H9 (cell line): Measurements from ENCODE around the gene HAUS8. TPM values are rescaled to one million over a fixed set of nuclear protein-coding genes. Genes with fewer than 3 reads are reported as not detected.
A peak's percentile ranks its signal among the peaks of the same experiment; 100 is the strongest.

Experiments used
- DNase-seq: peaks from one replicate; pipeline ENCODE4 v3.0.0-alpha.2; 2017
- H2AFZ ChIP-seq: one replicate; pipeline ENCODE4 v1.6.1; 2013; ENCODE audit warnings: mild to moderate bottlenecking, low read length, control low read depth, moderate library complexity
- H2AK5ac ChIP-seq: 2 replicates; pipeline ENCODE4 v1.6.1; 2013; ENCODE audit warnings: low read length, control low read depth, mixed read lengths; ENCODE audit not compliant: insufficient read length
- H2BK120ac ChIP-seq: one replicate; pipeline ENCODE4 v1.6.1; 2013; ENCODE audit warnings: low read depth, mild to moderate bottlenecking, low read length, control low read depth, inconsistent platforms; ENCODE audit not compliant: poor library complexity, severe bottlenecking
- H2BK12ac ChIP-seq: 2 replicates; pipeline ENCODE4 v1.6.1; 2013; ENCODE audit warnings: low read length, control low read depth, mixed read lengths, low read depth; ENCODE audit not compliant: insufficient read length
- H2BK15ac ChIP-seq: 2 replicates; pipeline ENCODE4 v1.6.1; 2013; ENCODE audit warnings: low read depth, low read length, control low read depth
- H2BK20ac ChIP-seq: one replicate; pipeline ENCODE4 v1.6.1; 2013; ENCODE audit warnings: low read depth, mild to moderate bottlenecking, low read length, control low read depth, inconsistent platforms; ENCODE audit not compliant: poor library complexity, severe bottlenecking
- H2BK5ac ChIP-seq: 2 replicates; pipeline ENCODE4 v1.6.1; 2013; ENCODE audit warnings: low read length, control low read depth, mixed read lengths; ENCODE audit not compliant: insufficient read length
- H3K14ac ChIP-seq: 2 replicates; pipeline ENCODE4 v1.6.1; 2013; ENCODE audit warnings: low read length, control low read depth; ENCODE audit not compliant: insufficient read depth
- H3K18ac ChIP-seq: 2 replicates; pipeline ENCODE4 v1.6.1; 2013; ENCODE audit warnings: low read depth, mild to moderate bottlenecking, mixed read lengths, low read length, control low read depth; ENCODE audit not compliant: insufficient read length
- H3K23ac ChIP-seq: 2 replicates; pipeline ENCODE4 v1.6.1; 2013; ENCODE audit warnings: low read length, control low read depth, mixed read lengths, low read depth; ENCODE audit not compliant: insufficient read length
- H3K23me2 ChIP-seq: 2 replicates; pipeline ENCODE4 v1.6.1; 2013; ENCODE audit warnings: low read depth, mild to moderate bottlenecking, mixed read lengths, low read length, control low read depth; ENCODE audit not compliant: insufficient read length, poor library complexity, severe bottlenecking
- H3K27ac ChIP-seq: 2 replicates; pipeline ENCODE4 v1.5.1; 2013; ENCODE audit warnings: low read length, control low read depth, mixed read lengths, low read depth; ENCODE audit not compliant: insufficient read length
- H3K27me3 ChIP-seq: 2 replicates; pipeline ENCODE4 v1.6.1; 2013; ENCODE audit warnings: low read length, control low read depth, inconsistent platforms; ENCODE audit not compliant: insufficient read depth
- H3K4ac ChIP-seq: 2 replicates; pipeline ENCODE4 v1.6.1; 2013; ENCODE audit warnings: low read depth, mild to moderate bottlenecking, control low read depth, inconsistent platforms, low read length, moderate library complexity
- H3K4me1 ChIP-seq: 2 replicates; pipeline ENCODE4 v1.6.1; 2013; ENCODE audit warnings: low read length, control low read depth, inconsistent platforms; ENCODE audit not compliant: insufficient read depth
- H3K4me2 ChIP-seq: 2 replicates; pipeline ENCODE4 v1.6.1; 2013; ENCODE audit warnings: low read length, control low read depth, mixed read lengths; ENCODE audit not compliant: insufficient read length, insufficient read depth
- H3K56ac ChIP-seq: 2 replicates; pipeline ENCODE4 v1.6.1; 2013; ENCODE audit warnings: low read depth, mild to moderate bottlenecking, mixed read lengths, low read length, control low read depth; ENCODE audit not compliant: insufficient read length
- H3K79me1 ChIP-seq: 2 replicates; pipeline ENCODE4 v1.6.1; 2013; ENCODE audit warnings: low read depth, mild to moderate bottlenecking, moderate library complexity, low read length, control low read depth, inconsistent platforms; ENCODE audit not compliant: insufficient read depth, poor library complexity, severe bottlenecking
- H3K79me2 ChIP-seq: 2 replicates; pipeline ENCODE4 v1.6.1; 2013; ENCODE audit warnings: low read length, control low read depth, inconsistent platforms; ENCODE audit not compliant: insufficient read depth
- H3K9ac ChIP-seq: 2 replicates; pipeline ENCODE4 v1.6.1; 2013; ENCODE audit warnings: low read length, control low read depth, mixed read lengths; ENCODE audit not compliant: insufficient read length; ENCODE audit errors: extremely low read depth
- H3K9me3 ChIP-seq: one replicate; pipeline ENCODE4 v1.6.1; 2013; ENCODE audit warnings: low read depth, low read length, inconsistent platforms; ENCODE audit not compliant: control insufficient read depth
- H3T11ph ChIP-seq: one replicate; pipeline ENCODE4 v1.6.1; 2013; ENCODE audit warnings: mild to moderate bottlenecking, low read length, control low read depth, inconsistent platforms
- H4K20me1 ChIP-seq: one replicate; pipeline ENCODE4 v1.6.1; 2013; ENCODE audit not compliant: control insufficient read depth, insufficient read length, insufficient read depth
- H4K5ac ChIP-seq: 2 replicates; pipeline ENCODE4 v1.6.1; 2013; ENCODE audit warnings: low read depth, mild to moderate bottlenecking, mixed read lengths, low read length, control low read depth; ENCODE audit not compliant: insufficient read length
- H4K8ac ChIP-seq: replicated peaks from 2 replicates; pipeline ENCODE4 v1.6.1; 2013; ENCODE audit warnings: low read length, control low read depth, mixed read lengths, low read depth; ENCODE audit not compliant: insufficient read length
- H4K91ac ChIP-seq: 2 replicates; pipeline ENCODE4 v1.6.1; 2013; ENCODE audit warnings: low read depth, mild to moderate bottlenecking, moderate library complexity, mixed read lengths, low read length, control low read depth; ENCODE audit not compliant: insufficient read length
- H3K27ac Mint-ChIP-seq, 3 experiments: 2 replicates in 2 of 3; 3 replicates in 1 of 3; pipeline ENCODE4 v1.8.0; 2020 to 2021; ENCODE audit warnings: mixed read lengths in 3 of 3, mild to moderate bottlenecking in 1 of 3, moderate library complexity in 1 of 3
- H3K27me3 Mint-ChIP-seq: 2 replicates; pipeline ENCODE4 v1.8.0; 2021; ENCODE audit warnings: low read depth, mild to moderate bottlenecking, moderate library complexity, mixed read lengths
- H3K36me3 Mint-ChIP-seq, 3 experiments: 2 replicates in 2 of 3; 3 replicates in 1 of 3; pipeline ENCODE4 v1.8.0; 2020 to 2021; ENCODE audit warnings: low read depth in 3 of 3, mixed read lengths in 3 of 3; ENCODE audit not compliant: insufficient read depth in 1 of 3
- H3K4me1 Mint-ChIP-seq, 2 experiments: 2 replicates each; pipeline ENCODE4 v1.8.0; 2020; ENCODE audit warnings: mixed read lengths in 2 of 2
- H3K4me3 Mint-ChIP-seq, 2 experiments: 2 replicates in 1 of 2; 3 replicates in 1 of 2; pipeline ENCODE4 v1.8.0; 2020 to 2021; ENCODE audit warnings: mild to moderate bottlenecking in 2 of 2, mixed read lengths in 2 of 2, moderate library complexity in 1 of 2
- H3K9me3 Mint-ChIP-seq, 2 experiments: 2 replicates in 1 of 2; 3 replicates in 1 of 2; pipeline ENCODE4 v1.8.0; 2020; ENCODE audit warnings: mild to moderate bottlenecking in 2 of 2, mixed read lengths in 2 of 2, moderate library complexity in 1 of 2
- WGBS: extraction: QIAGEN DNeasy Blood & Tissue Kit; methylation state at CpG from one replicate; pipeline ENCODE4 v1.1.7; 2013; ENCODE audit warnings: missing lambda C conversion rate, low lambda C conversion rate, mixed read lengths; ENCODE audit not compliant: insufficient read length; ENCODE audit errors: extremely low coverage; 5-methylcytosine and 5-hydroxymethylcytosine counted together
- total RNA-seq: library from RNA; stranded (reverse); gene quantifications from 2 replicates; pipeline ENCODE4 v1.2.1, GENCODE V29; 2021
- TF ChIP-seq, protein P1 (sequence below): fragments of 200-600 bp; sonication (generic); conservative IDR thresholded peaks from 3 replicates; pipeline ENCODE4 v1.8.0; 2021; ENCODE audit warnings: antibody characterized with exemption, mild to moderate bottlenecking

The HAUS8 gene
- total RNA-seq, 1 experiment from 2014 or later = 27.8 TPM

DNA sequence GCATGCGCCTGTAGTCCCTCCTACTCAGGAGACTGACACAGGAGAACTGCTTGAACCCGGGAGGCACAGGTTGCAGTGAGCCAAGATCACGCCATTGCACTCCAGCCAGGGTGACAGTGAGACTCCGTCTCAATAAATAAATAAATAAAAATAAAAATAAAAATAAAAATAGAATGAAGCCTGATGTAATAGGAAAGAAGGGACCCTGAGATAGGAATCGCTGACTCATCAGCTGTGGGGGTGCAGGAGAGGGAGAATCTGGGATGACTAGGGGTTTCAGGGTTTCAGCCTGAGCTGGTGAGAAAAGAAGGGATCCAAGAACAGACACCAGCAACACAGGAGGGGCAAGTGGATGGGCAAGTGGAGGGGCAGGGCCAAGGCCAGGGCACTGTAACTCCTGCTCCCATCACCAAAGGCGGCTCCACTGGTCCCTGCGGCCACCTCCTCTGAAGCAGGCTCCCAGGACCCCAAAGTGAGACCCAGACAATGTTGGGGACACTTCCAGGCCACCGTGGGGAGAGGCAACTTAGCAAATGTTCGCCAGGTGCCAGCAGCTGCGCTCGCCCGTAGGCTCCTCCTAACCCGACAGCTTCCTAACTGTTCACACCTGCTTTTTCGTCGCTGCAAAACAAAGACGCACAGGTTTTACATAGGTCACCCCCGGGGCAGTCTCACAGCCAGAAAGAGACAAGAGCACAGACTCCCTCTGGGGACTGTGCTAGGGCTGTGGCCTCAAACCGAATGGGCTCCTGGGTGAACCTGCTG, 1.2 kb downstream of the HAUS8 start:
- no peaks in the 10 kb centered on the region for H3K9me3 ChIP-seq
- H3K14ac ChIP-seq = no peak overlapping the region
- no peak overlapping the region for H3K23ac ChIP-seq
- no CpG with 5 or more reads among the region's 18 CpGs for WGBS
- H3K56ac ChIP-seq = no peak overlapping the region
- peak overlapping the region; percentile 83 for H3K4me2 ChIP-seq
- TF ChIP-seq, protein P1, sequence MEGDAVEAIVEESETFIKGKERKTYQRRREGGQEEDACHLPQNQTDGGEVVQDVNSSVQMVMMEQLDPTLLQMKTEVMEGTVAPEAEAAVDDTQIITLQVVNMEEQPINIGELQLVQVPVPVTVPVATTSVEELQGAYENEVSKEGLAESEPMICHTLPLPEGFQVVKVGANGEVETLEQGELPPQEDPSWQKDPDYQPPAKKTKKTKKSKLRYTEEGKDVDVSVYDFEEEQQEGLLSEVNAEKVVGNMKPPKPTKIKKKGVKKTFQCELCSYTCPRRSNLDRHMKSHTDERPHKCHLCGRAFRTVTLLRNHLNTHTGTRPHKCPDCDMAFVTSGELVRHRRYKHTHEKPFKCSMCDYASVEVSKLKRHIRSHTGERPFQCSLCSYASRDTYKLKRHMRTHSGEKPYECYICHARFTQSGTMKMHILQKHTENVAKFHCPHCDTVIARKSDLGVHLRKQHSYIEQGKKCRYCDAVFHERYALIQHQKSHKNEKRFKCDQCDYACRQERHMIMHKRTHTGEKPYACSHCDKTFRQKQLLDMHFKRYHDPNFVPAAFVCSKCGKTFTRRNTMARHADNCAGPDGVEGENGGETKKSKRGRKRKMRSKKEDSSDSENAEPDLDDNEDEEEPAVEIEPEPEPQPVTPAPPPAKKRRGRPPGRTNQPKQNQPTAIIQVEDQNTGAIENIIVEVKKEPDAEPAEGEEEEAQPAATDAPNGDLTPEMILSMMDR = no peak
- no peak overlapping the region for H2BK15ac ChIP-seq
- no peak overlapping the region for H2BK5ac ChIP-seq
- peaks cover 18 to 40% (median 29%) of the 10 kb centered on the region in 3 experiments for H3K36me3 Mint-ChIP-seq
- no peak overlapping the region for H2BK12ac ChIP-seq
- H2AK5ac ChIP-seq = no peak overlapping the region
- no peaks in the 10 kb centered on the region for H4K20me1 ChIP-seq
- no peak overlapping the region for H3K4ac ChIP-seq
- H4K8ac ChIP-seq = no peak overlapping the region
- no peak overlapping the region for H3K9ac ChIP-seq
- H3K23me2 ChIP-seq = peaks cover 9% of the 10 kb centered on the region
- H3K27ac Mint-ChIP-seq = peak overlapping the region; percentile 97 to 100 (median 99); a peak in 6 of 7 replicates
- no peak overlapping the region for H3K18ac ChIP-seq
- no peak overlapping the region for H2BK120ac ChIP-seq
- DNase-seq = peak; percentile 54
- H3K79me1 ChIP-seq = peaks cover 3% of the 10 kb centered on the region
- peaks cover 14% of the 10 kb centered on the region; the same call in 1 of the 2 replicates for H3K79me2 ChIP-seq
- no peaks in the 10 kb centered on the region for H3K9me3 Mint-ChIP-seq
- H4K5ac ChIP-seq = no peak overlapping the region
- H4K91ac ChIP-seq = no peak overlapping the region
- H3K4me1 Mint-ChIP-seq = peaks cover 50 to 51% of the 10 kb centered on the region in 2 experiments
- H3K27me3 ChIP-seq = no peaks in the 10 kb centered on the region
- H3T11ph ChIP-seq = no peak overlapping the region
- no peak overlapping the region for H2AFZ ChIP-seq
- H3K4me1 ChIP-seq = peaks cover 6% of the 10 kb centered on the region; the same call in 1 of the 2 replicates
- no peak overlapping the region for H2BK20ac ChIP-seq
- peak overlapping the region; percentile 94 to 99 for H3K4me3 Mint-ChIP-seq
- no peak overlapping the region for H3K27ac ChIP-seq
- no peaks in the 10 kb centered on the region; the same call in 1 of the 2 replicates for H3K27me3 Mint-ChIP-seq
